Breast epithelium (tissue), 4 donors: ENCODE data around the gene TTLL12. TPM values are rescaled to one million over a fixed set of nuclear protein-coding genes. Genes with fewer than 3 reads are reported as not detected.

ENCODE experiments used
- DNase-seq, 2 donors: peaks; one replicate each; pipeline ENCODE4 v3.0.0-alpha.2; 2019; ENCODE audit warnings: low spot score in 2 of 2
- H3K27ac ChIP-seq, 2 donors: fragments of 200-600 bp; sonication (generic) in 1 of 2; one replicate each; pipeline ENCODE4 v1.5.1; 2016 to 2019; ENCODE audit warnings: mild to moderate bottlenecking in 1 of 2
- H3K27me3 ChIP-seq, 2 donors: fragments of 200-600 bp; sonication (generic) in 1 of 2; one replicate each; pipeline versions ENCODE4 v1.5.1 to v1.6.0; 2017 to 2019; ENCODE audit warnings: control low read depth in 1 of 2, mild to moderate bottlenecking in 1 of 2
- H3K36me3 ChIP-seq: fragments of 200-600 bp; one replicate; pipeline ENCODE4 v1.5.1; 2019
- H3K4me1 ChIP-seq, 2 donors: fragments of 200-600 bp; sonication (generic); one replicate each; pipeline ENCODE4 v1.5.1; 2016 to 2019; ENCODE audit warnings: control low read depth in 1 of 2
- H3K4me3 ChIP-seq, 3 donors: fragments of 200-600 bp; sonication (generic); 1 replicate in 2 of 3; 2 replicates in 1 of 3; pipeline ENCODE4 v1.5.1; 2016 to 2019; ENCODE audit warnings: mild to moderate bottlenecking in 3 of 3, moderate library complexity in 2 of 3
- H3K9me3 ChIP-seq, 2 donors: fragments of 200-600 bp; sonication (generic) in 1 of 2; one replicate each; pipeline ENCODE4 v1.5.1; 2016 to 2019; ENCODE audit warnings: control low read depth in 1 of 2
- POLR2A ChIP-seq: fragments of 450-650 bp; IDR thresholded peaks from one replicate; pipeline ENCODE4 v1.6.1; 2016; ENCODE audit warnings: antibody characterized with exemption, mild to moderate bottlenecking, moderate library complexity
- POLR2AphosphoS5 ChIP-seq, 3 donors: sonication (generic); formaldehyde crosslinking; IDR thresholded peaks; one replicate each; pipeline ENCODE4 v1.6.1; 2017; ENCODE audit warnings: antibody characterized with exemption in 3 of 3
- intact Hi-C: fragments of 100-400 bp; cut with DNase I; formaldehyde crosslinking; loops from one replicate; pipeline ENCODE4 v1.15.1; 2023; ENCODE audit warnings: low total_unique reads
- total RNA-seq, 3 donors: library from RNA; depleted of rRNA; stranded (reverse); fragments of >200 nt; gene quantifications; one replicate each; pipeline ENCODE4 v1.1.0, GENCODE V29; 2016
- TF ChIP-seq, protein P1 (sequence below), 3 donors: fragments of 450-650 bp; IDR thresholded peaks; one replicate each; pipeline ENCODE4 v1.5.1; 2016 to 2017; ENCODE audit warnings: antibody characterized with exemption in 3 of 3, mild to moderate bottlenecking in 3 of 3, moderate library complexity in 3 of 3

Gene TTLL12
- total RNA-seq, 3 donors from 2014 or later, result 25.9 to 36.0 (median 31.4) TPM

DNA sequence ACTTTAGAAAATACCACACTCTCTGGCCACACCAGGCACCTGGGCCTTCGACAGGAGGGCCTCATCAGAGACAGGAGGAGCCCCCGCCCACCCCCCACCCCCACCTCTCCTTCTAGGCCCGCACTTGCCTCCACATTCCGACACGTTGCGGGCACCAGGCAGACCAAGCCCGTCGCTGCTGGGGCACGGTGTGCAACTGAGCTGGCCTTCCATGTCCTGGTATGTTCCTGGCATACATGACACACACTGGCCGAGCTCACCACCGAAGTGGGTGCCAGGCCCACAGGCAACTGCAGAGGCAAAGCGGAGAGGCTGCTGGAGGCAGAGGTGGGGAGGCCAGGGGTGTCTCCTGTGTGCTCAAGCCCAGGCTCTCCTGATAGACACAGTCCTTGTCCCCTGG, 27.0 kb upstream of the TTLL12 start:
- no peak for TF ChIP-seq POLR2A
- TF ChIP-seq POLR2AphosphoS5 (IDR thresholded peaks at IDR 0.05), result no peak
- TF ChIP-seq, protein P1, sequence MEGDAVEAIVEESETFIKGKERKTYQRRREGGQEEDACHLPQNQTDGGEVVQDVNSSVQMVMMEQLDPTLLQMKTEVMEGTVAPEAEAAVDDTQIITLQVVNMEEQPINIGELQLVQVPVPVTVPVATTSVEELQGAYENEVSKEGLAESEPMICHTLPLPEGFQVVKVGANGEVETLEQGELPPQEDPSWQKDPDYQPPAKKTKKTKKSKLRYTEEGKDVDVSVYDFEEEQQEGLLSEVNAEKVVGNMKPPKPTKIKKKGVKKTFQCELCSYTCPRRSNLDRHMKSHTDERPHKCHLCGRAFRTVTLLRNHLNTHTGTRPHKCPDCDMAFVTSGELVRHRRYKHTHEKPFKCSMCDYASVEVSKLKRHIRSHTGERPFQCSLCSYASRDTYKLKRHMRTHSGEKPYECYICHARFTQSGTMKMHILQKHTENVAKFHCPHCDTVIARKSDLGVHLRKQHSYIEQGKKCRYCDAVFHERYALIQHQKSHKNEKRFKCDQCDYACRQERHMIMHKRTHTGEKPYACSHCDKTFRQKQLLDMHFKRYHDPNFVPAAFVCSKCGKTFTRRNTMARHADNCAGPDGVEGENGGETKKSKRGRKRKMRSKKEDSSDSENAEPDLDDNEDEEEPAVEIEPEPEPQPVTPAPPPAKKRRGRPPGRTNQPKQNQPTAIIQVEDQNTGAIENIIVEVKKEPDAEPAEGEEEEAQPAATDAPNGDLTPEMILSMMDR (IDR thresholded peaks at IDR 0.05), result no peak
- no peaks in the 10 kb centered on the region for H3K36me3 ChIP-seq

DNA sequence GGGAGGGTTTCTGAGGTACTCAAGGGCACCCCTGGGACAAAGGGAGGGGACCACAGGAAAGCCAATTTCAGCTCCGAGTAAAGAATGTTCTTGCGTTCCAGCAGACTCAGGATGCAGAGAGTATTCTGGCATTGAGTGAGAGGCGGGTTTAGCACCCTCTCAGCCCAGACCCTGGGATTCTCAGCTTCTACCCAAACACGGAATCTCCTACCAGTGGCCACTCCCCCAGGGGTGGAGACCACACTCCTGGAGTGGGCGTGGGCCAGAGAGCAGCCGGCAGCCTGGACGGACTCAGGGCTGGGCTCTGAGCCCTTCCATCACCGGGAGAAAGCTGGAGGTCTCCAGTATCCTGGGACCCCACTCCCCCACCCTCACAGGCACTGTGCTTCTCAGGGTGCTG, 26.1 kb upstream of the TTLL12 start:
- H3K4me3 ChIP-seq, result no peak overlapping the region
- no peaks in the 10 kb centered on the region for H3K27me3 ChIP-seq
- no peaks in the 10 kb centered on the region for H3K4me1 ChIP-seq
- no peak overlapping the region for H3K27ac ChIP-seq
- no peaks in the 10 kb centered on the region for H3K9me3 ChIP-seq
- no peaks in the 10 kb centered on the region for H3K36me3 ChIP-seq
- TF ChIP-seq, protein P1 (IDR thresholded peaks at IDR 0.05), result no peak
- TF ChIP-seq POLR2AphosphoS5 (IDR thresholded peaks at IDR 0.05) (no peak), POLR2A (no peak)
- intact Hi-C loops, result no loop called here
- no peak for DNase-seq

More for the DNA sequence above, 27.0 kb upstream of the TTLL12 start:
- intact Hi-C loops, result no loop called here
- Histone ChIP-seq H3K9me3 (no peaks in the 10 kb centered on the region), H3K27ac (no peak overlapping the region), H3K4me3 (no peak overlapping the region), H3K4me1 (no peaks in the 10 kb centered on the region), H3K27me3 (no peaks in the 10 kb centered on the region)
- DNase-seq, result no peak

DNA sequence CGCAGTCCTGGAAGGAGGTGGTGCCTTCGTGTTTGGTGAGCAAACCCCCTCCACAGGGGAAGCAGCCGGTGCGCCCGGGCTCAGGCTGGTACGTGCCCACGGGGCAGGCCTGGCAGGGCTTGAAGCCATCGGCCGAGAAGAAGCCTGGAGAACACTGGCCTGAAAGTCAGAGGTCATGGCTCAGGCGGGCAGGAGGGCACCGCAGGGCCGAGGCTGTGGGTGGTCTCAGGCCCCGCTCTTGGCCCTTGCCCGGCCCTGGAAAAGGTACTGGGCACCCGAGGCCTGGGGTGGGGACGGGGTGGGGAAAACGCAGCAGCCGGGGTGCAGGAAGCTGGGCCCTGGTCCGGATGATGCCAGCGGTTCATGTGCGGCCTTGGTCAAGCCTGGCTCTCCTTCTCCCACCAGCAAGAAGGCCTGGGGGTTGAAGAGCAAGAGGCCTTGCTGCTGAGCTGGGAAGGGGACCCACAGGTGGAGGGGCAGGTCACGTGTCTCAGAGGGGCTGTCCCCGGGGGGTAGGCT, 25.6 kb upstream of the TTLL12 start:
- Histone ChIP-seq H3K4me1 (no peaks in the 10 kb centered on the region), H3K27ac (no peak overlapping the region), H3K9me3 (no peaks in the 10 kb centered on the region), H3K27me3 (no peaks in the 10 kb centered on the region), H3K4me3 (no peak overlapping the region), H3K36me3 (no peaks in the 10 kb centered on the region)
- intact Hi-C loops, result no loop called here
- no peak for DNase-seq
- TF ChIP-seq POLR2AphosphoS5 (IDR thresholded peaks at IDR 0.05) (no peak), POLR2A (no peak)
- TF ChIP-seq, protein P1 (IDR thresholded peaks at IDR 0.05), result no peak

DNA sequence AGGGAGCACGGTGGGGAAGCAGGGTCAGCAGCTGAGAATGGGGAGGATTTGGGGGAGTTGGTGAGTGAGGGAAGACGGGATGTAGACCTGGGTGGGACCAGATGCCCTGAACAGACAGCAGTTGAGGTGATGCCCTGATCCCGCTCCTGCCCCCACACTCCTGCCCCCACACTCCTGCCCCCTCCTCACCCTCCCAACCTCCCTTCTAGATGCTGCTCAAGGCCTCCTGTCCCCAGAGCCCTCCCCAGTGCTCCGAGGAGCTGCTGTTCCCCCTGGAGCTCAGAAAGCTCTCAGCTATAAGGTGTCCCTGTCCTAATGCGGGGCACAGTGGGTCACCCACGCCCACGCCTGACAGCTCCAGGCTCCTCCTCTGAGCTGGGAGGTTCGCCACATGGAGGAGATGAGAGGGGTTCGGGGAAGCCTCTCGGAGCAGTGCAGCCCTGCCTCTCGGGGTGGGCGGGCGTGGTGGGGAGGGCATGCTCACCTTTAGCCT, 25.1 kb upstream of the TTLL12 start:
- no peaks in the 10 kb centered on the region for H3K36me3 ChIP-seq
- intact Hi-C loops, result no loop called here

More for the DNA sequence above, 25.1 kb upstream of the TTLL12 start:
- TF ChIP-seq POLR2AphosphoS5 (IDR thresholded peaks at IDR 0.05) (no peak), POLR2A (no peak)
- TF ChIP-seq, protein P1 (IDR thresholded peaks at IDR 0.05), result no peak
- Histone ChIP-seq H3K4me1 (no peaks in the 10 kb centered on the region), H3K27me3 (no peaks in the 10 kb centered on the region), H3K9me3 (no peaks in the 10 kb centered on the region), H3K4me3 (no peak overlapping the region), H3K27ac (no peak overlapping the region)
- no peak for DNase-seq
